Transverse colon (tissue), 4 donors: ENCODE results near the gene NAP1L4.

Source experiments
- EP300 ChIP-seq: sonication (generic); formaldehyde crosslinking; IDR thresholded peaks from one replicate; pipeline ENCODE4 v1.6.1; 2017; ENCODE audit warnings: antibody characterized with exemption, low read depth
- POLR2A ChIP-seq: fragments of 450-650 bp; IDR thresholded peaks from one replicate; pipeline ENCODE4 v1.6.1; 2016; ENCODE audit warnings: antibody characterized with exemption, mild to moderate bottlenecking, moderate library complexity
- POLR2AphosphoS5 ChIP-seq, 3 donors: sonication (generic); formaldehyde crosslinking; IDR thresholded peaks; one replicate each; pipeline ENCODE4 v1.6.1; 2016; ENCODE audit warnings: antibody characterized with exemption in 3 of 3
- TF ChIP-seq, protein P1 (sequence below), 5 experiments: fragments of 200-600 bp in 3 of 5; fragments of 450-650 bp in 2 of 5; sonication (generic) in 3 of 5; IDR thresholded peaks; 1 replicate in 2 of 5; 2 replicates in 3 of 5; pipeline ENCODE4 v1.5.1; 2016 to 2017; ENCODE audit warnings: antibody characterized with exemption in 5 of 5, inconsistent platforms in 3 of 5, mild to moderate bottlenecking in 2 of 5, moderate library complexity in 1 of 5

GRCh38 chr11:2996976-2997375, 4.8 kb upstream of the NAP1L4 start:
- TF ChIP-seq POLR2AphosphoS5 (IDR thresholded peaks at IDR 0.05) (no peak), POLR2A (no peak), EP300 (no peak)
- TF ChIP-seq, protein P1, sequence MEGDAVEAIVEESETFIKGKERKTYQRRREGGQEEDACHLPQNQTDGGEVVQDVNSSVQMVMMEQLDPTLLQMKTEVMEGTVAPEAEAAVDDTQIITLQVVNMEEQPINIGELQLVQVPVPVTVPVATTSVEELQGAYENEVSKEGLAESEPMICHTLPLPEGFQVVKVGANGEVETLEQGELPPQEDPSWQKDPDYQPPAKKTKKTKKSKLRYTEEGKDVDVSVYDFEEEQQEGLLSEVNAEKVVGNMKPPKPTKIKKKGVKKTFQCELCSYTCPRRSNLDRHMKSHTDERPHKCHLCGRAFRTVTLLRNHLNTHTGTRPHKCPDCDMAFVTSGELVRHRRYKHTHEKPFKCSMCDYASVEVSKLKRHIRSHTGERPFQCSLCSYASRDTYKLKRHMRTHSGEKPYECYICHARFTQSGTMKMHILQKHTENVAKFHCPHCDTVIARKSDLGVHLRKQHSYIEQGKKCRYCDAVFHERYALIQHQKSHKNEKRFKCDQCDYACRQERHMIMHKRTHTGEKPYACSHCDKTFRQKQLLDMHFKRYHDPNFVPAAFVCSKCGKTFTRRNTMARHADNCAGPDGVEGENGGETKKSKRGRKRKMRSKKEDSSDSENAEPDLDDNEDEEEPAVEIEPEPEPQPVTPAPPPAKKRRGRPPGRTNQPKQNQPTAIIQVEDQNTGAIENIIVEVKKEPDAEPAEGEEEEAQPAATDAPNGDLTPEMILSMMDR (IDR thresholded peaks at IDR 0.05), result no peak
